NCI-H2029 (cell line): ENCODE results near the gene FBXO30.

Experiments used
- DNase-seq: peaks from one replicate; lab custom pipeline; 2025; lab: John Stamatoyannopoulos, UW

The FBXO30 gene

DNA sequence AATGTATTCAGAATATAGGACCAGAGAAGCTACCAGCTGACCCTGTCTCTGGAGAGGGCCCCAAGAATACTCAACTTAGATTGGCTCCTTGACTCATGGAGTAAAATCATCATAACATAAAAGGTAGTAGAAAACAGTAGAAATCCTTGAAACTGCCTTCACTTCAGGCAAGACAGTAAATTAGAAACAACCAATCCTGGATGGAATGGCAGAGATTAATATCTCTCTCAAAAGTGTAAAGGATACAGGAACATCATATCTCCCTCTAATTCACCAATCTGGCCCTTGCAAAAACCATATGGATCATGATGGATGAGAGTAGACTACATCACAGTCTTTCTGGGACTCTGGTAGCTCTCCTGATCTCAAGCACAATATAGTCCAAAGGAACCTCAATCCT lies 58.9 kb downstream of the FBXO30 start:
- no peak for DNase-seq

DNA sequence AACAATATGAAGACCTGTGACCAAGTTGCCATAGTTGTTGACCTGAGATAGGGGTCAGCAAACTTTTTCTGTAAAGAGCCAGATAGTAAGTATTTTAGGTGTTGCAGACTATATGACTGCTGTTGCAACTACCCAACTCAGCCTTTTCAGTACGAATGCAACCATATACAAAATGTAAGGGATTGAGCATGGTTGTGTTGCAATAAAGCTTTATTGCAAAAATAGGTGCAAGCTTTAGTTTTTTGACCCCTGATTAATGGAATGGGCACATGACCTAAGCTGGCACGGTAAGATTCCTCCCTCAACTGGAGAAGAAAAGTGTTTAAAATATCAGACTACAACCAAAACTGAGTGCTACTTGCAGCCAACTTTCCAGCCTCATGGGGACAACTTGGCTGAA lies 62.0 kb downstream of the FBXO30 start:
- DNase-seq, result no peak

DNA sequence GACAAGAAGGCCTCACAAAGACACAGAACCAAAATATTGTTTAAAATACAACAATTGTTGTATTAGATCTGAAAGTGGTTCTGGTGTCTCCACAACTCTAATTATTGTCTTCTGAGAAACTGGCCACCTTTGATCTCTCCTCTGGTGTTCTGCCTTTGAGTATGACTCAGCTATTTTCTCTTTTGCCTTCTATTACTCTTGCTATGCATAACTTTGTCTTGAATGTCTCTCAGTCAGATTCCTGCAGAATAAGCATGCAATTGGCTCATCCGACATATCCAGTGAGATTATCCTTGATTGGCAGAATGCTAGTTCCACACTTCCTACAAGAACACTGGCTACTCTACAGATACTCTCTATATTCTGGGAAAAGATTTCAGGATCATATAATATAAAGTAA lies 65.0 kb downstream of the FBXO30 start:
- no peak for DNase-seq

DNA sequence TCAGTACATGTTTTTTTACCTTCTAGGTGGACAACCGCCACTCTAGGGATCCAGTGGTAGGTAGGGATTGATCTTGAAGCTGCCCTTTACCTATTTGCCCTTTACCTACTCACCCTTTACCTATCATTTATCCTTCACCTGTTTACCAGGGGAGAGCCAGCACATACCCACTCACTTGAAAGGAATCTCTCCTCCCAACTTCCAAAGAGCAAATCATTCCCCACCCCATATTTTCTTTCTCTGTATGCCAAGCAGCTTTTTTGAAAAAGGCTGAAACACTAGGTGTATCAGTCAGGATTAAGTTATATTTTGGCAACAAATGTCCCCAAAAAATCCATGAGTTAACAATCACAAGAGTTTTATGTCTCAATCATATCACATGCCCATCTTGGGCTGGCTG lies 68.7 kb downstream of the FBXO30 start:
- DNase-seq, result no peak

DNA sequence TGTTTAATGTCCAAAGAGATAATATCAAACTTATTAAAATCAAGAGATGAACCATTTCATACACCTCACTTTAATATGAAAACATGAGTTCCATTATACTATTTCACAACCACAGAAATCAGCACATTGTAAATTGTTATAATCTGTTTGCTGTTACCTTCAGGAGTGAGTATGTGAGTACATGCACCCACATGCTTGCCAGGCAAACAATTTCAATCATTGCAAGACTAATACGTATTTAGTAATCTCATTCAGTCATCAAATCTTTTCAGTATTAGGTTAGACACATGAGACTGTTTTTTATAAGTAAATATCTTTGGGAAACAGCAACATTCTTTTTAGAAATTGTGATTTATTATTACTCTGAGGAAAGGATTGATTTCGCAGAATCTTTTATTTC lies 70.0 kb downstream of the FBXO30 start:
- DNase-seq, result no peak
